ENCODE measurements around the gene DLX1. TPM values are rescaled to one million over a fixed set of nuclear protein-coding genes. Genes with fewer than 3 reads are reported as not detected.

Gene DLX1
- total and polyA plus RNA-seq, 9 of the 15 experiments (the other 6 are each of a cell fraction or from before 2014, with no cell fraction given) = 1.9 to 26.2 (median 9.6) TPM

DNA sequence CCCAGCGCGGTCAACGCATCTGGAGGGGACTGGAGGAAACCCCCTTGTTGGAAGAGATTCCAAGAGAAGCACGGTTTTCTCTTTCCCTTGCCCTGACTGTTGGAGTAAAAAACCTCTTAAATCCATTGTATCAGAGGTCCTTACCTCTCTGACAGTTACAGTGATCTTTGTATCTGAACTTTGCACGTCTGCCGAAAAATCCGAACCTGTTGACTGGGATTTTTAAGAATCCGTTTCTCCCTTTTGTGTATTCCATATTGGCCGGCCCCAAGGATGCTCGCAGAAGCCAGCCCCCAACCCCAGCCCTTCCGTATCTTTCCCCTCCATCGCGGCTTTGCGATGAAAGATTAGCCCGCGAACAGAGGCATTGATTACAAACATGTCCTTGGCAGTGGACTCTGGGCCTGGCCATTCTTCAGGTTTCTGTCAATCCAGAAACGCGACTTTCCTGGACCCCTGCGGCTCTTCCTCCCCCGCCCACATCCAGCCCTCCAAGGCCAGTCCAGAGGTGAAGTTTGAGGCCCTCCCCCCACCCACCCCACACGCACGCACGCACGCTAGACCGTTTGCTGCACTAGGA, 4.6 kb upstream of the DLX1 start:
- ChIA-PET CTCF (ENCODE audit: low intra/inter-chr PET ratio) (no interaction called here), POLR2A (interaction anchor here (0.7 kb wide), 1 partner anchor 28 kb away, joined by 3 read pairs; no protein-coding TSS in a partner anchor)
- DNase-seq (ENCODE audit: extremely low read depth in 1 of 4, low spot score in 3 of 4) (no peak), FAIRE-seq (no peak), ATAC-seq (no peak)
- H3K4me2 ChIP-seq (ENCODE audit: insufficient read depth, low read length) = no peak overlapping the region
- H3K36me3 ChIP-seq (ENCODE audit: control insufficient read depth, insufficient read depth, low read length) = no peaks in the 10 kb centered on the region
- H2AFZ ChIP-seq (ENCODE audit: low read depth, low read length) = no peak overlapping the region
- BruUV-seq (replicated peaks) = no TSS peak
- WGBS (ENCODE audit: insufficient coverage, low coverage, missing lambda C conversion rate) = 94% methylated on average over 17 of the region's 25 CpGs
- peaks cover 4 to 31% of the 10 kb centered on the region in 2 experiments; a peak in 4 of 5 replicates for H3K4me1 ChIP-seq (replicated peaks in 1 of 2; ENCODE audit: control insufficient read depth in 2 of 2, insufficient read depth in 2 of 2, low read length in 2 of 2)
- no peaks in the 10 kb centered on the region for H4K20me1 ChIP-seq (replicated peaks; ENCODE audit: control insufficient read depth, insufficient read depth, low read length)
- H3K27ac ChIP-seq (ENCODE audit: extremely low read depth, low read depth, low read length) = no peak overlapping the region
- no peak overlapping the region for H3K4me3 ChIP-seq
- 0 out of 2 replicates have a peak, but pooled peaks cover 3% of the 10 kb centered on the region for H3K9me3 ChIP-seq (replicated peaks; ENCODE audit: control insufficient read depth, insufficient read depth, low read depth, low read length)
- H3K79me2 ChIP-seq (ENCODE audit: control insufficient read depth, insufficient read depth, low read length) = peaks cover 3% of the 10 kb centered on the region; the same call in 2 of the 3 replicates
- TF ChIP-seq ZBTB33 (CRISPR knock-in tag; IDR thresholded peaks at IDR 0.05) (peak; percentile 85), MEF2D (tag; conservative IDR thresholded peaks at IDR 0.05; ENCODE audit: low read depth) (no peak), NR2C1 (IDR thresholded peaks at IDR 0.05) (no peak), NR2C1 (tag; IDR thresholded peaks at IDR 0.05) (no peak), ZNF740 (CRISPR knock-in tag; IDR thresholded peaks at IDR 0.05) (no peak), ZNF740 (tag; IDR thresholded peaks at IDR 0.05) (no peak), E2F8 (IDR thresholded peaks at IDR 0.05; ENCODE audit: low read depth, partially characterized antibody) (no peak), TEAD4 (IDR thresholded peaks at IDR 0.05; ENCODE audit: low read length) (no peak), TEAD4 (CRISPR knock-in tag; IDR thresholded peaks at IDR 0.05; ENCODE audit: borderline replicate concordance) (no peak), BHLHE40 (IDR thresholded peaks at IDR 0.05; ENCODE audit: low read length) (no peak)
- intact Hi-C loops (cut with micrococcal nuclease) = no loop called here
- no peaks in the 10 kb centered on the region for H3K9me1 ChIP-seq (ENCODE audit: control insufficient read depth, insufficient read depth, low read length)
- H3K27me3 ChIP-seq (ENCODE audit: control insufficient read depth in 2 of 2, insufficient read depth in 2 of 2, low read length in 2 of 2) = no peaks in the 10 kb centered on the region
- no peak overlapping the region for H3K9ac ChIP-seq (ENCODE audit: insufficient read depth in 1 of 2, low read depth in 2 of 2, low read length in 2 of 2)
- in situ Hi-C loops (cut with MboI) = no loop called here

Data from K562 (cell line).